ENCODE measurements around the gene KAZN.

The KAZN gene

GRCh38 chr1:15154480-15155036 lies 556.1 kb downstream of the KAZN start:
- peaks cover 45 to 64% of the 10 kb centered on the region in 2 donors for H3K4me1 ChIP-seq (ENCODE audit: control insufficient read depth in 1 of 2, insufficient read depth in 2 of 2, low read length in 2 of 2)
- H3K27me3 ChIP-seq (ENCODE audit: control insufficient read depth in 1 of 2, insufficient read depth in 2 of 2, low read length in 2 of 2): peaks cover 0 to 3% of the 10 kb centered on the region in 2 donors
- peak overlapping the region; percentile 81 to 82 for H3K4me3 ChIP-seq (ENCODE audit: low read depth in 1 of 2, low read length in 2 of 2)
- H3K9me3 ChIP-seq (ENCODE audit: control insufficient read depth in 1 of 2, low read length in 2 of 2): no peaks in the 10 kb centered on the region
- no peaks in the 10 kb centered on the region for H3K36me3 ChIP-seq (ENCODE audit: control insufficient read depth in 1 of 2, insufficient read depth in 2 of 2, low read length in 2 of 2)
- H3K9ac ChIP-seq (ENCODE audit: low read depth in 1 of 2, low read length in 2 of 2): peak overlapping the region; percentile 68 to 69
- peak overlapping the region; percentile 87 for H3K27ac ChIP-seq (ENCODE audit: low read depth, low read length)

- H3K36me3 ChIP-seq (ENCODE audit: control insufficient read depth in 1 of 2, insufficient read depth in 2 of 2, low read length in 2 of 2): no peaks in the 10 kb centered on the region
- H3K9me3 ChIP-seq (ENCODE audit: control insufficient read depth in 1 of 2, low read length in 2 of 2): no peaks in the 10 kb centered on the region
- H3K27me3 ChIP-seq (ENCODE audit: control insufficient read depth in 1 of 2, insufficient read depth in 2 of 2, low read length in 2 of 2): peaks cover 0 to 3% of the 10 kb centered on the region in 2 donors
- peak overlapping the region; percentile 51 to 68 for H3K9ac ChIP-seq (ENCODE audit: low read depth in 1 of 2, low read length in 2 of 2)
- peaks cover 45 to 64% of the 10 kb centered on the region in 2 donors for H3K4me1 ChIP-seq (ENCODE audit: control insufficient read depth in 1 of 2, insufficient read depth in 2 of 2, low read length in 2 of 2)
- peak overlapping the region; percentile 81 to 82 for H3K4me3 ChIP-seq (ENCODE audit: low read depth in 1 of 2, low read length in 2 of 2)
- H3K27ac ChIP-seq (ENCODE audit: low read depth, low read length): no peak overlapping the region
Measured at GRCh38 chr1:15155191-15155590, 556.7 kb downstream of the KAZN start.

GRCh38 chr1:15155888-15156741 lies 557.6 kb downstream of the KAZN start:
- Histone ChIP-seq H3K27ac (ENCODE audit: low read depth, low read length) (peak overlapping the region; percentile 62), H3K4me1 (ENCODE audit: control insufficient read depth in 1 of 2, insufficient read depth in 2 of 2, low read length in 2 of 2) (peaks cover 51 to 64% of the 10 kb centered on the region in 2 donors), H3K9me3 (ENCODE audit: control insufficient read depth in 1 of 2, low read length in 2 of 2) (no peaks in the 10 kb centered on the region), H3K9ac (ENCODE audit: low read depth in 1 of 2, low read length in 2 of 2) (peak overlapping the region; percentile 41 to 51), H3K27me3 (ENCODE audit: control insufficient read depth in 1 of 2, insufficient read depth in 2 of 2, low read length in 2 of 2) (peaks cover 0 to 3% of the 10 kb centered on the region in 2 donors), H3K4me3 (ENCODE audit: low read depth in 1 of 2, low read length in 2 of 2) (peak overlapping the region; percentile 81 to 82), H3K36me3 (ENCODE audit: control insufficient read depth in 1 of 2, insufficient read depth in 2 of 2, low read length in 2 of 2) (no peaks in the 10 kb centered on the region)

- Histone ChIP-seq H3K27me3 (ENCODE audit: control insufficient read depth in 1 of 2, insufficient read depth in 2 of 2, low read length in 2 of 2) (peaks cover 0 to 1% of the 10 kb centered on the region in 2 donors), H3K9me3 (ENCODE audit: control insufficient read depth in 1 of 2, low read length in 2 of 2) (no peaks in the 10 kb centered on the region), H3K36me3 (ENCODE audit: control insufficient read depth in 1 of 2, insufficient read depth in 2 of 2, low read length in 2 of 2) (no peaks in the 10 kb centered on the region), H3K4me3 (ENCODE audit: low read depth in 1 of 2, low read length in 2 of 2) (peak overlapping the region; percentile 81 to 82), H3K9ac (ENCODE audit: low read depth in 1 of 2, low read length in 2 of 2) (peak overlapping the region; percentile 33 to 41), H3K4me1 (ENCODE audit: control insufficient read depth in 1 of 2, insufficient read depth in 2 of 2, low read length in 2 of 2) (peaks cover 51 to 56% of the 10 kb centered on the region in 2 donors), H3K27ac (ENCODE audit: low read depth, low read length) (peak overlapping the region; percentile 22)
Measured at GRCh38 chr1:15156807-15157380, 558.4 kb downstream of the KAZN start.

- Histone ChIP-seq H3K9ac (ENCODE audit: low read depth in 1 of 2, low read length in 2 of 2) (peak overlapping the region; percentile 27 to 33), H3K4me1 (ENCODE audit: control insufficient read depth in 1 of 2, insufficient read depth in 2 of 2, low read length in 2 of 2) (peaks cover 51 to 53% of the 10 kb centered on the region in 2 donors), H3K27ac (ENCODE audit: low read depth, low read length) (no peak overlapping the region)
Measured at GRCh38 chr1:15157524-15158399, 559.3 kb downstream of the KAZN start.

GRCh38 chr1:15158506-15159165 lies 560.2 kb downstream of the KAZN start:
- peaks cover 50 to 51% of the 10 kb centered on the region in 2 donors for H3K4me1 ChIP-seq (ENCODE audit: control insufficient read depth in 1 of 2, insufficient read depth in 2 of 2, low read length in 2 of 2)
- H3K27ac ChIP-seq (ENCODE audit: low read depth, low read length): no peak overlapping the region
- no peak overlapping the region for H3K4me3 ChIP-seq (ENCODE audit: low read depth in 1 of 2, low read length in 2 of 2)
- no peaks in the 10 kb centered on the region for H3K27me3 ChIP-seq (ENCODE audit: control insufficient read depth in 1 of 2, insufficient read depth in 2 of 2, low read length in 2 of 2)
- H3K36me3 ChIP-seq (ENCODE audit: control insufficient read depth in 1 of 2, insufficient read depth in 2 of 2, low read length in 2 of 2): no peaks in the 10 kb centered on the region
- H3K9me3 ChIP-seq (ENCODE audit: control insufficient read depth in 1 of 2, low read length in 2 of 2): no peaks in the 10 kb centered on the region
- H3K9ac ChIP-seq (ENCODE audit: low read depth in 1 of 2, low read length in 2 of 2): no peak overlapping the region

More at GRCh38 chr1:15157524-15158399, 559.3 kb downstream of the KAZN start:
- Histone ChIP-seq H3K36me3 (ENCODE audit: control insufficient read depth in 1 of 2, insufficient read depth in 2 of 2, low read length in 2 of 2) (no peaks in the 10 kb centered on the region), H3K9me3 (ENCODE audit: control insufficient read depth in 1 of 2, low read length in 2 of 2) (no peaks in the 10 kb centered on the region), H3K27me3 (ENCODE audit: control insufficient read depth in 1 of 2, insufficient read depth in 2 of 2, low read length in 2 of 2) (no peaks in the 10 kb centered on the region), H3K4me3 (ENCODE audit: low read depth in 1 of 2, low read length in 2 of 2) (peak overlapping the region; percentile 21 to 81)

GRCh38 chr1:15159166-15159555 lies 560.7 kb downstream of the KAZN start:
- Histone ChIP-seq H3K36me3 (ENCODE audit: control insufficient read depth in 1 of 2, insufficient read depth in 2 of 2, low read length in 2 of 2) (no peaks in the 10 kb centered on the region), H3K4me1 (ENCODE audit: control insufficient read depth in 1 of 2, insufficient read depth in 2 of 2, low read length in 2 of 2) (peaks cover 49 to 51% of the 10 kb centered on the region in 2 donors), H3K27ac (ENCODE audit: low read depth, low read length) (no peak overlapping the region), H3K27me3 (ENCODE audit: control insufficient read depth in 1 of 2, insufficient read depth in 2 of 2, low read length in 2 of 2) (no peaks in the 10 kb centered on the region), H3K9me3 (ENCODE audit: control insufficient read depth in 1 of 2, low read length in 2 of 2) (no peaks in the 10 kb centered on the region), H3K4me3 (ENCODE audit: low read depth in 1 of 2, low read length in 2 of 2) (peak overlapping the region in 1 of 2 donors; percentile 1), H3K9ac (ENCODE audit: low read depth in 1 of 2, low read length in 2 of 2) (no peak overlapping the region)

- Histone ChIP-seq H3K36me3 (ENCODE audit: control insufficient read depth in 1 of 2, insufficient read depth in 2 of 2, low read length in 2 of 2) (no peaks in the 10 kb centered on the region), H3K27ac (ENCODE audit: low read depth, low read length) (no peak overlapping the region), H3K27me3 (ENCODE audit: control insufficient read depth in 1 of 2, insufficient read depth in 2 of 2, low read length in 2 of 2) (no peaks in the 10 kb centered on the region), H3K9me3 (ENCODE audit: control insufficient read depth in 1 of 2, low read length in 2 of 2) (no peaks in the 10 kb centered on the region), H3K4me1 (ENCODE audit: control insufficient read depth in 1 of 2, insufficient read depth in 2 of 2, low read length in 2 of 2) (peaks cover 36 to 44% of the 10 kb centered on the region in 2 donors), H3K9ac (ENCODE audit: low read depth in 1 of 2, low read length in 2 of 2) (no peak overlapping the region), H3K4me3 (ENCODE audit: low read depth in 1 of 2, low read length in 2 of 2) (no peak overlapping the region)
Measured at GRCh38 chr1:15160626-15161025, 562.1 kb downstream of the KAZN start.

GRCh38 chr1:15167386-15167785 lies 568.9 kb downstream of the KAZN start:
- H3K9ac ChIP-seq (ENCODE audit: low read depth in 1 of 2, low read length in 2 of 2): no peak overlapping the region
- no peaks in the 10 kb centered on the region for H3K9me3 ChIP-seq (ENCODE audit: control insufficient read depth in 1 of 2, low read length in 2 of 2)
- no peaks in the 10 kb centered on the region for H3K27me3 ChIP-seq (ENCODE audit: control insufficient read depth in 1 of 2, insufficient read depth in 2 of 2, low read length in 2 of 2)
- H3K27ac ChIP-seq (ENCODE audit: low read depth, low read length): no peak overlapping the region
- no peak overlapping the region for H3K4me3 ChIP-seq (ENCODE audit: low read depth in 1 of 2, low read length in 2 of 2)
- no peaks in the 10 kb centered on the region for H3K36me3 ChIP-seq (ENCODE audit: control insufficient read depth in 1 of 2, insufficient read depth in 2 of 2, low read length in 2 of 2)
- peaks cover 17 to 26% of the 10 kb centered on the region in 2 donors for H3K4me1 ChIP-seq (ENCODE audit: control insufficient read depth in 1 of 2, insufficient read depth in 2 of 2, low read length in 2 of 2)
